Thyroid gland (tissue), 4 donors: ENCODE measurements around the gene RAP1A.

Source experiments
- POLR2A ChIP-seq, 2 donors: fragments of 450-650 bp; IDR thresholded peaks; one replicate each; pipeline ENCODE4 v1.6.1; 2017; ENCODE audit warnings: antibody characterized with exemption in 2 of 2, mild to moderate bottlenecking in 2 of 2, moderate library complexity in 1 of 2
- TF ChIP-seq, protein P1 (sequence below), 6 experiments: fragments of 200-600 bp in 3 of 6; fragments of 450-650 bp in 3 of 6; sonication (generic) in 3 of 6; IDR thresholded peaks; one replicate each; pipeline ENCODE4 v1.5.1; 2016 to 2019; ENCODE audit warnings: antibody characterized with exemption in 6 of 6, mild to moderate bottlenecking in 2 of 6, inconsistent platforms in 1 of 6, moderate library complexity in 1 of 6

GRCh38 chr1:111745675-111746613 is 126.4 kb downstream of the RAP1A start:
- no peak for TF ChIP-seq POLR2A (IDR thresholded peaks at IDR 0.05)
- TF ChIP-seq, protein P1, sequence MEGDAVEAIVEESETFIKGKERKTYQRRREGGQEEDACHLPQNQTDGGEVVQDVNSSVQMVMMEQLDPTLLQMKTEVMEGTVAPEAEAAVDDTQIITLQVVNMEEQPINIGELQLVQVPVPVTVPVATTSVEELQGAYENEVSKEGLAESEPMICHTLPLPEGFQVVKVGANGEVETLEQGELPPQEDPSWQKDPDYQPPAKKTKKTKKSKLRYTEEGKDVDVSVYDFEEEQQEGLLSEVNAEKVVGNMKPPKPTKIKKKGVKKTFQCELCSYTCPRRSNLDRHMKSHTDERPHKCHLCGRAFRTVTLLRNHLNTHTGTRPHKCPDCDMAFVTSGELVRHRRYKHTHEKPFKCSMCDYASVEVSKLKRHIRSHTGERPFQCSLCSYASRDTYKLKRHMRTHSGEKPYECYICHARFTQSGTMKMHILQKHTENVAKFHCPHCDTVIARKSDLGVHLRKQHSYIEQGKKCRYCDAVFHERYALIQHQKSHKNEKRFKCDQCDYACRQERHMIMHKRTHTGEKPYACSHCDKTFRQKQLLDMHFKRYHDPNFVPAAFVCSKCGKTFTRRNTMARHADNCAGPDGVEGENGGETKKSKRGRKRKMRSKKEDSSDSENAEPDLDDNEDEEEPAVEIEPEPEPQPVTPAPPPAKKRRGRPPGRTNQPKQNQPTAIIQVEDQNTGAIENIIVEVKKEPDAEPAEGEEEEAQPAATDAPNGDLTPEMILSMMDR (IDR thresholded peaks at IDR 0.05), result no peak
